IPS-NIHi7 (cell line): Measurements from ENCODE around the gene DOCK3.
"Not testable (repeated sequence)": the region's sequence is repeated elsewhere in the genome, so short reads cannot be mapped to it uniquely, and the experiment has no call there.

Experiments used
- DNase-seq: peaks from one replicate; pipeline ENCODE4 v3.0.0; 2012; ENCODE audit warnings: mixed read lengths; ENCODE audit errors: extremely low spot score

The DOCK3 gene

GRCh38 chr3:51362476-51362875 lies 687.7 kb downstream of the DOCK3 start:
- no peak for DNase-seq

DNA sequence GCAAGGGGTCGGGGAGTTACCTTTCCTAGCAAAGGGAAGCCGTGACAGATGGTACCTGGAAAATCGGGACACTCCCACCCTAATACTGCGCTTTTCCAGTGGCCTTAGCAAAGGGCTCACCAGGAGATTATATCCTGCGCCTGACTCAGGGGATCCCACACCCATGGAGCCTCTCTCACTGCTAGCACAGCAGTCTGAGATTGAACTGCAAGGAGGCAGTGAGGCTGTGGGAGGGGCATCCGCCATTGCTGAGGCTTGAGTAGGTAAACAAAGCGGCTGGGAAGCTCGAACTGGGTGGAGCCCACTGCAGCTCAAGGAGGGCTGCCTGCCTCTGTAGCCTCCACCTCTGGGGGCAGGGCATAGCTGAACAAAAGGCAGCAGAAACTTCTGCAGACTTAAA lies 693.5 kb downstream of the DOCK3 start:
- DNase-seq = not testable (repeated sequence)

DNA sequence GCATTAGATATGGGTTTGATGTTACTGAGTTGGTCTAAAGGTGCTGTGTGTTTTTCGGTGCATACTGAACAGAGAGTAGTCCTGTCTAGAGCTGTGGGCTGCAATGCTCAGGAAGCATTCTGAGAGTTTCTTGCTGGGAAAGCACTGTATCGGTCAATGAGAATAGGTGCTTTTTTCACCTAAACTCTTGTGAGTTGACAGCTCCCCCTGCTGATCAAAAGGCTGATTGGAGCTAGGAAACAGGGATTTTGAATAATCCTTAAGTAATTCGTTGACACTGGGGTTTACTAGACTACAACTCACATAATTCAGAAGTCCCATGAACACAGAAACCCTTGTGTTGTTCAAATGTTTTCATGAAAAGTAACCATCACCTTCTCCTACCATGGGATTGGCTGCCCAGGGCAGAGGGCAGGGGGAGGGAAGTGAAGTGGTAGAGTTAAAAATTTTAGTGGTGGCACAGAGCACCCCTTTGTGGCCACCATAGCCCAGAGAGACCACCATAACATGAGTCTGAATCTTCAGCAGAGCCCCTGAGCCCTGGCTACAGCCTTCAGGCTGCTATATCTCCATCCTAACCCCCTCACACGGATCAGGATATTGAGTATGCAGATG lies 697.3 kb downstream of the DOCK3 start:
- DNase-seq = peak; percentile 78

DNA sequence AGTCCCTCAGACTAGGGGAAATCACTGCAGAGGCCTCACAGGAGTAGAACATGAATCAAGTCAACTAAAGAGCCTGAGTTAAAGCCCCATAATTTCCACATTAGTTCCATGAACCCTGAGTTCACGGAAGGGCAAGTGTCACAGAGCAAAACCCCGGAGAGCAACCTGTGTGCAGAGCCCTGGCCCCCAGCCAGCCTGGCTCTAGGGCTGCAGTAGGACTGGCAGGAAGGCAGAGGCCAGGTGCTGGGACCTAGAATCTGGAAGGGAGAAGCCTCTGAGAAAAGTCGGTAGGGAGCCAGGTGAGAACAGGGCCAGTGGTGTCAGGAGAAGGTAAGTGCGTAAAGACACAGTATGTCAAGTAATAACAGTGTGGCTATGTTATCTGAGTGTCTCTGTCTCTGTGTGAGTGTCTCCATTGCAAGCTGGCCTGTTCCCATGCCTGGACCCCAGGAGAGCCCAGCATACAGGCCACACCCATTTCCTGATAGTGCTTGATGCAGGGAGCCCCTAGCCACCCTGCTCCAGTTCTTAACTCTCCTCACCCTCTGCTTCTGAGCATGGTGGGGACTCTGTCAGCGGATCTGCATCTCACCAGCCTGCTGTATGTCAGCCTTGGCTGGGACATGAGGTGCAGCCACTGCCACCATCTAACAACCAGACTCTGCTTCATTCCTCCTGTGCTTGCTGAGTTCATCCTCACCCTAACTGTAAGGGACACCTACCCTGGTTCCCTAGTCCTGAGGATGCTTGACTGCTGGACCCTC lies 699.1 kb downstream of the DOCK3 start:
- DNase-seq = no peak

- no peak for DNase-seq
These were observed 699.7 kb downstream of the DOCK3 start for GRCh38 chr3:51374456-51374855.

DNA sequence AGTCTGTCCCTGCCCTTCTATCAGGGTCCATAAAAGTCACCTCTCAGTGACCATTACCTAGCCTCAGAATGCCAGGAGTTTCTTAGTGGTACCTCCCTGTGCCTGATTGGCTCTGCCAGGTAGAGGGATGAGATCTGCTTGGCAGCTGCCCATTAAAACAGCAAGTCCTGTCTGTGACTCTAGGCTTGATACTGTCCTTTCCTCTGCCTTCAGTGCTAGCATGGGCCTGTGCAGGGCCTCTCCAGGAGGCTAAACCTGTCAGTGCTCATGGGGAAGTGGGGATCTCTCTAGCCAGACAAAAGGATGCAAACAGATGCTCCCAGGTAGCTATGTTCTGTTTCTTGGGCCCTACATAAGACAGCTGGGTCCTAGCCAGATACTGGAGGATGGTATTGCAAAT lies 700.4 kb downstream of the DOCK3 start:
- no peak for DNase-seq

GRCh38 chr3:51375571-51375970 lies 700.8 kb downstream of the DOCK3 start:
- DNase-seq = no peak

DNA sequence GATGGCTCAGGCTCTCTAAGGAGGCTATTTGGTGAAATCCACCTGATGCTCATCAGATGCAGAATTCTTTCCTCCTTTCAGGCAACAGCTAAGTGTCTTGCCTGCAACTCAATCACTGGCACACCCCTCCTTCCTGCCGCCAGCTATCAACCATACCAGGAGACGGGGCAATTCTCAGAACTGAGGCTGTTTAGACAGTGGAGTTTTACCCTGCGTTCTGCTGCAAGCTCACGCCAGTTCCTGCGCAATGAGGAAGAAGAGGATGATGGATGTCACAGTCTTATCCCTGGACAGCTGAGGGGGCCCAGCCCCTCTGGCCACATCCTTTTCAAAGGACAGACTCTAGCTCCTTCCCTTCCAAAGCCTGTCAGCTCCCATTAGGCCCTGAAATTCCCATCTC lies 703.3 kb downstream of the DOCK3 start:
- no peak for DNase-seq

DNA sequence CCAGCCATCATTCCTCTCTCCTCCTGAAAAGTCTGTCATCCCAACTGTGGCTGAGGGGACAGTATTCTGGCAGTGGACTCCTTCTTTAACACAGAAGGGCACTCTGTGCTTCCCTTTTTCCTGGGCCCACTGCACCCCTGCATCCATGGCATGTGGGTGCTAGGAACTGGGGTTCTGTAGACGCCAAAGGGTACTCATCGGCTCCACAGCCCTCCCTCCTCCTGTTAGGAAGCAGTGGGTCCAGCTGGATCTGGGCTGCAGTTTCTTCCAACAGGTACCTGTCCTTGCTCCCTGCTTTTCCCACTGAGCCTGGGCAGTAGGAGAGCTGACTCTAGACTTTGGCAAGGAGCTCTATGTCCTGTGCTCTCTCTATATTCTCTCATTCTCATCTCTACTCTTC lies 704.0 kb downstream of the DOCK3 start:
- no peak for DNase-seq

DNA sequence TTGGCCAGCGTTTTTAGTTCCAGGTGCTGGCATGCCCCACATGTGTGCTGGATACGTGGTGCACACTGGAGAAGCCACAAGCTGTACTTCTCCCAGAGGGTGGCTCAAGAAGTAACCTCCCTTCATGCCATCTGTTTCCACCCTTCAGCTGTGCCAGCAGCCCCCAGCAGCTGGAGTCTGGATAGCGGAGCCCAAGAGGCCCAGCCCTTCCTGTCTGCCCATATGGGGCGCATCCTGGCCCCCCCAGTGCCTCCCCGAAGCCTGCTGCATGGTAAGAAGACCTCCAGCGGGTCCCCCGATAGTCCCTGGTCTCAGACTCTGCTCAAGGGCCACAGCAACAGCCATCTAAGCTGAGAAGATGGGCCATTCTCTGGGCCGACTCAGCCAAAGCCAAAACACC lies 704.6 kb downstream of the DOCK3 start:
- no peak for DNase-seq

DNA sequence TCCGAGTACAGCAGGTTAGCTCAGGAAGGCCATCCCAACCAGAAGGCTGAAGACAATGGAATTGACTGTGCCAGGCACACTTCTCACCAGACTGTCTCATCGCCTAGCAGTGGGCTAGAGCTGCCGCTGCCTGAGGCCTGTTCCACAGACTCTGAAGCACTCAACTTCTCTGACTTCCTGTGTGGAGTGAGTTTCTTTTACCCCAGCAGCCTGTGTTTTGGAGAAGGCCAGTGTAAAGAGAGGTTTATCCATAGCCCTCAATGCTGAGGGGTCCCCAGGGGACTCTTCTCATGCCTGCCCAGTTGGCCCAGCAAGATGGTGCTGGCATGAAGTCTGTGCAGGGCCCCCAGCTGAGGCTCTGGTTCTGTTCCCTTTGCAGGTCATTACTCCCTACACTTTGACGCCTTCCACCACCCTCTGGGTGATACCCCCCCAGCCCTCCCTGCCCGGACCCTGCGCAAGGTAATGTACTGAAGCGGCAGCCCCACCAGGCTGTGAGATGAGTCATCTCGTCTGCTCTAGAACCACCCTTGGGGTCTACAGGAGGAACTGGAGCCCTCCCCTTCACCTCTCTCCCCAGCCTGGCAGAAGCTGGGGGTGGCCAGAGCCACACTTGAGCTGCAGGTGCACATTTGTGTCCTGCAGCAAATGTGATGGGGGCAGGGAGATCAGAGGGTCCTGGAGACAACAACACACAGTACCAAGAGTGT lies 705.2 kb downstream of the DOCK3 start:
- DNase-seq = no peak

- no peak for DNase-seq
These were observed 706.0 kb downstream of the DOCK3 start for GRCh38 chr3:51380601-51381332.

DNA sequence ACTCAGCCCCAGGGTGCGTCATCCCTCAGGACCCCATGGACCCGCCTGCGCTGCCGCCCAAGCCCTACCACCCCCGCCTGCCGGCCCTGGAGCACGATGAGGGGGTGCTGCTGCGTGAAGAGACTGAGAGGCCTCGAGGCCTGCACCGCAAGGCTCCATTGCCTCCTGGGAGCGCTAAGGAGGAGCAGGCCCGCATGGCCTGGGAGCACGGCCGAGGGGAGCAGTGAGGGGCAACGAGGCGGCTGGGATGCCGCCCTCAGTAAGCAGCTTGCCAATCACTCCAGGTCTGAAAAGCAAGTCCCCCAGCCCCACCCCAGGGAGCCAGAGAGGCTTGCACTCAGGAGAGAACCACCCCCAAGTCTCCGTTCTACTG lies 706.6 kb downstream of the DOCK3 start:
- DNase-seq = no peak

DNA sequence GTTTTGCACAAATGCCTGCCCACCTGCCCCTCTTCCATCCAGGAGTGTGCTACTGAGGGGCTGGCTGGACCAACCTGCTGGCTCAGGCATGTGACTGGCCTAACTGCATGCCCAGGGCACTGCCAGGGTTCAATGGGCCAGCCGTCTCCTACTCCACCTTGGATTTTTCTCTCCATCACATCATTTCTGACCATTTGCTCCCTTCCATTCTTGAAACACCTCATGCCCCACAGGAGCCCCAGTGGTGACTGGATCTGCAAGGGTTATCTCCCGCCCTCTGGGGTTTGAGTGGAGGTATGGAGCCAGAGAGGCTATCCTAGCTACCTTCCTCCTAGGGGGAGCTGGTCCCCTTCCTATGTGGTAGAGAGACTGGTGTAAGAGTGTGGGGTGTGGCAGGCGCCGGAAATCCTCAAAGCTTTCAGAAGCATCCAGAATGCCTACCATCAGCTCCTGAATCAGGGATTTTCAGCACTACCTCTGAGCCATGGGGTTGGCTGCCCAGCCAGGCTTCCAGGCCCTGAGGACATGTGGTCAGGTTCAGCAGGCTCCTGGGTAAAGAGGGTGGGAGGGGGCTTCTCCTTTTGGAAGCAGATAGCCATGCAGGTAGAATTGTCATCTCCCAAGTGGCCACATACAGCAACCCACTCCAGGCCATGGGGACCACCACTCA lies 707.5 kb downstream of the DOCK3 start:
- DNase-seq = peak; percentile 41

DNA sequence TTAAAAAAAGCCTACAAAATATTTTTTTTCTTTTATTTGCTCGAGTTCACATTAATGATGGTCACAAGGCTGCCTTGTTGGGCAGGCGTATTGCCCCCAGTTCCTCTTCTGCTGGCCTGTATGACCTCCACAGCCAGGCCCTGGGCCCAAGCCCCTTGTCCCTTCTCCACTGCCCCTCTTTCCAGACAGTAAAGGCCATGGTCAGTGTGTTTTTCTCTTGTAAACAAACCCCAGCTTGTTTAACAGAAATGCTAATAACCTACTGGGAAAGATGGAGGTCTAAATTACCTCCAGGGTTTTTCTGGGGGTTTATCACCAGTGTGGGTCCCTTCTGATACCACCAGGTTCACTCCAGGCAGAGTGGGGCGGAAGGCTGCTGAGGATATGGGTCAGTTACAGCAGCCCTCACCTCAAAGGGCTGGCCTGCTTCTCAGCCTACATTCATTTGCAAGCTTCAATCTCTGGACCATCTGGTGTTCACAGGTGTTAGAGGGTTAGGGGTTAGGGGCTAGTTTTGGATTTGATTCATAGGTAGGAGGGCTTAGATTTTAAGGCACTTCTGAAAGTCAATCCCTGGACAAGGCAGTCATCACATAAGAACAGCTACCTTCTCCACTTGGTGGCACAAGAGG lies 708.3 kb downstream of the DOCK3 start:
- no peak for DNase-seq

DNA sequence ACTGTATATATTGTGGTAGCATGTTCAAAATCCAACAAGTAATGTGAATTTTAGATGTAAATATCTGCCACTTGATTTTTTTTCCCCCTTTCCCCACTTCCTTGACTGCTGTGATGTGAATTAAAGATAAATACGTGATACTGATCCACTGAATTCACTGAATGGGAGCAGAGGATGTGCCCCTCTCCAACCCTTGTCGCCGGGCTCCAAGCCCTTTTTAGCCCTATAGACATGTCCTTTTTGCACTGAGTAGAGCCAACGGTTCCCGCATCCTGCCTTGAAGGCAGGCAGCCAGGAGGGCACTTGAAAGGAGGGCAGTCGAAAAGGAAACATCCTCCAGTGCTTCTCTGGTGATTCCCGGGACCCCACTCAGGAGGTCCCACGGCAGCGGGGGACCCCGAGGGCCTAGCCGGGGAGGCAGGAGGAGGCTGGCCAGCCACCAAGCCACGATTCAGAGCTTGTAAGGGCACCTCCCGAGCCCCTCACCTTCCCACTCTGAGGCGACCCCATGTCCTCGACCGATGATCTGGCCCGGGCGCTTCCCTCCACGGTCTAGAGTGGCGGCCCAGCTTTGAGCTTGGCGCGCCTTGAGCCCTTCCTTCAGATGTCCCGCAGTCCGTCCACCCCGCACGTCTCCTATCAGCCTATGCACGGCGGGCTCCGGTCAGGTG lies 709.5 kb downstream of the DOCK3 start:
- DNase-seq = peak; percentile 47

DNA sequence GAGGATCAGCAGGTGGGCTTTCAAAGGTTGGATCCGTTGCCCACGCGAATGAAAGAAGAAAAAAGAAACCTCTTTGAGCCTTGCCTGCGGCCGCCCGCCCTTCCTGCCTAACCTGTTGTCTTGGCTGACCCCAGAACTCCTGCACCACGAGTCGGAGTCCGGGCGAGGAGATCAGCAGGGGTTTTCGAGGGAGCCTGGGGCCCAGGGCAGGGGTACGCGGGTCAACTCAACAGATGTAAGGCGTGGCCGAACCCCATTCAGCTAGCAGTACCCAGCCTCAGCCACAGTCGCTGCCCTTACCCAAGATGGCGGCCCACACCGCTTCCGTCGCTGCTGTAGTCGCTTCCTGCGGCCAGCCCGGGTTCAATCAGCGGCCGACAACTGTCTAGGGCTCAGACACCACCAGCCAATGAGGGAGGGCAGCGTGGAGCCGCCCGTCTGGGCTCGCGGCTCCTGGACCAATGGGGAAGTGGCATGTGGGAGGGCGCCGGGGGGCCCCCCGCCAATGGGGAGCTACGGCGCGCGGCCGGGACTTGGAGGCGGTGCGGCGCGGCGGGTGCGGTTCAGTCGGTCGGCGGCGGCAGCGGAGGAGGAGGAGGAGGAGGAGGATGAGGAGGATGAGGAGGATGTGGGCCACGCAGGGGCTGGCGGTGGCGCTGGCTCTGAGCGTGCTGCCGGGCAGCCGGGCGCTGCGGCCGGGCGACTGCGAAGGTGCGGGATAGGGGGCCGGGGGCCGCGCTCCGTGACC lies 710.2 kb downstream of the DOCK3 start, which contains the start of gene MANF:
Gene MANF (plus strand): TSS at position 566 of the 748 bp plus-strand sequence. CDS start 52 bp downstream, at position 618.
- peak; percentile 100 for DNase-seq

- no peak for DNase-seq
These were observed 710.9 kb downstream of the DOCK3 start for GRCh38 chr3:51385621-51386091.

- no peak for DNase-seq
These were observed 711.6 kb downstream of the DOCK3 start for GRCh38 chr3:51386159-51386851.
